Measurements from ENCODE around the gene TM9SF4.

Gene TM9SF4

GRCh38 chr20:32213870-32214269 lies 104.4 kb downstream of the TM9SF4 start:
- no peak for DNase-seq

GRCh38 chr20:32215147-32215546 lies 105.6 kb downstream of the TM9SF4 start:
- no peak for DNase-seq

DNA sequence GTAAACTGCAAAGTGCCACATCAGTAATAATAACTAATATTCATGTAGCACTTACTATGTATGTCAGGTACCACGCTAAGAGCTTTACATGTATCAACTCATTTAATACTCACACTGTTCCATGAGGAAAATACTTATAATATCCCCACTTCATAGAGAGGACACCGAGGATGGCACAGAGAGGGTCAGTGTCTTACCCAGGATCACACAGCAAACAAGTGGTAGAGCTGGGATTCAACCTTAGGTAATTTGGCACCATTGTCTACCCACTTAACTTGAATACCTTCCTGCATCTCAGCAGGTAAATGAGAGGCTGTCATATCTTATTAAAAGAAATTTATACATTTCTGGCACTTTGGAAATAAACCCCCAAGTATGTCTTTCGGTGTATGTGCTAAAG lies 106.2 kb downstream of the TM9SF4 start:
- DNase-seq, result no peak

DNA sequence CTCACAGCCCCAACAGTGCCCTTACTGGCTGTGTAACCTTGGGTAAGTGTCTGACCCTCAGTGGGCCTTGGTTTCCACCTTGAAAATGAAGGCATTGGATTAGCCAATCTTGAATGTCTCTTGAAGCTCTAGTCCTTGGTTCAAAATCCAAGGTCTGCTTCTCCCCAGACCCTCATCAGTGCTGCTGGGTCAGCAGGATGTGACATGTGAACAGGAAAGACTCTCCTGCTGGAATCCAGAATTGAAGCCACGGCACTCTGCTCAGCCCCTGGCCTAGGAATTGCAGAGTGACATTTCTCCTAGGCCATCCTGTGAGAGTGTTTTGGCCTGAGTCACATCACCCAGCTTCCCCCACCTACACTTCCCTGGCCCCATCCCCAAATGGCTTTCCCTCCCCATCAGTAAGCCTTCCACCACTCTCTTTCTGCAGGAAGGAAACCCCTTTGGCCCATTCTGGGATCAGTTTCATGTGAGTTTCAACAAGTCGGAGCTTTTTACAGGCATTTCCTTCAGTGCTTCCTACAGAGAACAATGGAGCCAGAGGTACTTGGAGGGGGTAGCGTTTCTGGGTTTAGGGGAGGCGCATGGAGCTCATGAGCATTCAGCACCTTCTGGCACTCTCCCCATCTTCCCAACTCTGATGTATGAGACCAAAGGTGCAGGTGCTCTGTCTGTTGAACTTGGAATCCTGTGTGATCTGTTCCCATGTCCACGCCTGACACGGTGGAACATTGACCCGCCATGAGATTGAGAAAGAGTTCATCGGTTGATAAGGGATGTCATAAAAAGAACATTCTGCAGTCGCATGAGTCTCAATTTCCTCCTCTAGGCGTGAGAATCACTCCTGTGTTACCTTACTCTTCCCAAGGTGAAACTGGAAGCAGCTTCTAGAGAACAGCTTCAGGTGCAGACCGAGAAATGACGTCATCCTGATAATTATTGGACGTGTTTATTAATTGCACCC lies 106.9 kb downstream of the TM9SF4 start:
- no peak for DNase-seq
